Motor neuron (in vitro differentiated cells): ENCODE measurements around the gene OCIAD2. TPM values are rescaled to one million over a fixed set of nuclear protein-coding genes. Genes with fewer than 3 reads are reported as not detected.

Experiments used
- ATAC-seq, 8 experiments: fragments of 200-7000 bp; cut with Tn5 transposase; replicated peaks in 6 of 8; 2 replicates each; pipeline ENCODE4 v1.8.0; 2021; ENCODE audit warnings: mild to moderate bottlenecking in 8 of 8, moderate library complexity in 8 of 8
- H3K27ac ChIP-seq, 2 donors: fragments of 250-450 bp; sonication (Bioruptor Pico); 2 replicates each; pipeline ENCODE4 v1.9.0; 2021; ENCODE audit warnings: antibody characterized with exemption in 2 of 2, mild to moderate bottlenecking in 2 of 2, moderate library complexity in 1 of 2
- H3K4me1 ChIP-seq, 2 donors: fragments of 250-450 bp; sonication (Bioruptor Pico); replicated peaks in 1 of 2; 2 replicates each; pipeline ENCODE4 v1.6.1; 2021; ENCODE audit warnings: antibody characterized with exemption in 2 of 2, mild to moderate bottlenecking in 2 of 2, moderate library complexity in 1 of 2
- H3K4me3 ChIP-seq, 5 donors: fragments of 250-450 bp; sonication (Bioruptor Pico); 2 replicates each; pipeline ENCODE4 v1.9.0; 2021; ENCODE audit warnings: antibody characterized with exemption in 5 of 5, mild to moderate bottlenecking in 5 of 5, moderate library complexity in 4 of 5
- WGBS, 10 experiments: fragments of 450-650 bp; shearing (Covaris generic); methylation state at CpG; one replicate each; pipeline ENCODE4 v1.0.0; 2022; 5-methylcytosine and 5-hydroxymethylcytosine counted together
- in situ Hi-C, 9 experiments: fragments of 400-800 bp; cut with MboI; loops; one replicate each; pipeline ENCODE4 v1.15.0; 2021; ENCODE audit warnings: low sequenced_read_pairs in 9 of 9, low pct_unique_long_range_greater_than_20kb in 2 of 9; ENCODE audit not compliant: unreplicated experiment in 9 of 9
- total RNA-seq, 8 experiments: library from RNA; unstranded; fragments of 300-600 nt; gene quantifications; 2 replicates each; pipeline versions ENCODE4 v1.2.3 to v1.2.4, GENCODE V29; 2022

Gene OCIAD2
- total RNA-seq, result 10 to 100 TPM in 4 of 8 experiments, 1 to 10 TPM in 4; 3.8 to 43.0 (median 13.0) TPM

GRCh38 chr4:48906206-48907173 lies at the start of gene OCIAD2:
Gene OCIAD2 (minus strand): TSS chr4:48906774. CDS start chr4:48904549, 2,225 bp downstream.
- 33 to 78% (median 70%) methylated on average over 2 to 6 of the region's 65 CpGs; no CpG with 5 or more reads in 7 of the 10 experiments for WGBS, 10 experiments

GRCh38 chr4:48954314-48954713 lies 47.7 kb upstream of the OCIAD2 start:
- Histone ChIP-seq H3K27ac (no peak overlapping the region), H3K4me3 (no peak overlapping the region), H3K4me1 (no peaks in the 10 kb centered on the region)
- WGBS, 10 experiments, result 29 to 100% (median 67%) methylated on average over 1 to 2 of the region's 2 CpGs; no CpG with 5 or more reads in 1 of the 10 experiments
- in situ Hi-C loops, result loop anchor here in 7 of 9 experiments (10.0 to 25.0 kb wide), 4 partner anchors 92 to 392 kb away; no protein-coding TSS in a partner anchor
- no peak for ATAC-seq

More at GRCh38 chr4:48906206-48907173, at the start of gene OCIAD2:
- Histone ChIP-seq H3K4me1 (peaks cover 0 to 2% of the 10 kb centered on the region in 2 donors), H3K27ac (no peak within 1 kb of the TSS), H3K4me3 (peak within 1 kb of the TSS; percentile 30 to 40 (median 39))
- ATAC-seq, result peak; percentile 2 to 67 (median 20)
- in situ Hi-C loops, result no loop called here

- 0 to 92% (median 71%) methylated on average over 1 to 4 of the region's 4 CpGs; no CpG with 5 or more reads in 1 of the 10 experiments for WGBS, 10 experiments
- ATAC-seq, result peak in 3 of 8 experiments; percentile 53 to 71 (median 66)
- in situ Hi-C loops, result loop anchor here in 7 of 9 experiments (10.0 to 25.0 kb wide), 4 partner anchors 87 to 387 kb away; no protein-coding TSS in a partner anchor
- Histone ChIP-seq H3K4me1 (no peaks in the 10 kb centered on the region), H3K4me3 (no peak overlapping the region), H3K27ac (no peak overlapping the region)
These were observed 43.1 kb upstream of the OCIAD2 start for GRCh38 chr4:48949518-48950219.

GRCh38 chr4:48949086-48949485 lies 42.5 kb upstream of the OCIAD2 start:
- H3K27ac ChIP-seq, result no peak overlapping the region
- no peaks in the 10 kb centered on the region for H3K4me1 ChIP-seq
- in situ Hi-C loops, result no loop called here
- no peak overlapping the region for H3K4me3 ChIP-seq
- no peak for ATAC-seq

- no peak overlapping the region for H3K4me3 ChIP-seq
- in situ Hi-C loops, result no loop called here
- ATAC-seq, result no peak
- no peak overlapping the region for H3K27ac ChIP-seq
- no peaks in the 10 kb centered on the region for H3K4me1 ChIP-seq
- 80 to 100% (median 88%) methylated on average over 1 of the region's 1 CpG; no CpG with 5 or more reads in 5 of the 10 experiments for WGBS, 10 experiments
These were observed 41.2 kb upstream of the OCIAD2 start for GRCh38 chr4:48947731-48948130.

GRCh38 chr4:48945981-48946380 lies 39.4 kb upstream of the OCIAD2 start:
- in situ Hi-C loops, result no loop called here
- no peak for ATAC-seq
- WGBS, 10 experiments, result 63 to 100% (median 94%) methylated on average over 1 to 2 of the region's 2 CpGs; no CpG with 5 or more reads in 1 of the 10 experiments
- Histone ChIP-seq H3K4me1 (no peaks in the 10 kb centered on the region), H3K27ac (no peak overlapping the region), H3K4me3 (no peak overlapping the region)

- no peak for ATAC-seq
- WGBS, 10 experiments, result 42 to 100% (median 73%) methylated on average over 1 to 6 of the region's 6 CpGs; no CpG with 5 or more reads in 2 of the 10 experiments
- in situ Hi-C loops, result no loop called here
These were observed 38.2 kb upstream of the OCIAD2 start for GRCh38 chr4:48944756-48945241.

GRCh38 chr4:48944252-48944651 lies 37.7 kb upstream of the OCIAD2 start:
- Histone ChIP-seq H3K27ac (no peak overlapping the region), H3K4me3 (no peak overlapping the region), H3K4me1 (no peaks in the 10 kb centered on the region)
- ATAC-seq, result peak in 3 of 8 experiments; percentile 61 to 78 (median 65)
- 59 to 100% (median 81%) methylated on average over 1 to 6 of the region's 8 CpGs; no CpG with 5 or more reads in 1 of the 10 experiments for WGBS, 10 experiments
- in situ Hi-C loops, result no loop called here

More at GRCh38 chr4:48944756-48945241, 38.2 kb upstream of the OCIAD2 start:
- no peak overlapping the region for H3K4me3 ChIP-seq
- H3K27ac ChIP-seq, result no peak overlapping the region
- no peaks in the 10 kb centered on the region for H3K4me1 ChIP-seq

GRCh38 chr4:48943387-48943786 lies 36.8 kb upstream of the OCIAD2 start:
- no peaks in the 10 kb centered on the region for H3K4me1 ChIP-seq
- H3K4me3 ChIP-seq, result no peak overlapping the region
- ATAC-seq, result peak in 1 of 8 experiments; percentile 51
- in situ Hi-C loops, result no loop called here
- no peak overlapping the region for H3K27ac ChIP-seq
- 0 to 100% (median 63%) methylated on average over 1 of the region's 1 CpG; no CpG with 5 or more reads in 4 of the 10 experiments for WGBS, 10 experiments

GRCh38 chr4:48939785-48940184 lies 33.2 kb upstream of the OCIAD2 start:
- no peak overlapping the region for H3K27ac ChIP-seq
- peak in 3 of 8 experiments; percentile 75 to 94 (median 82) for ATAC-seq
- in situ Hi-C loops, result no loop called here
- H3K4me3 ChIP-seq, result no peak overlapping the region
- no peaks in the 10 kb centered on the region for H3K4me1 ChIP-seq

GRCh38 chr4:48938831-48939230 lies 32.3 kb upstream of the OCIAD2 start:
- no peak for ATAC-seq
- H3K4me3 ChIP-seq, result no peak overlapping the region
- 0 to 93% (median 67%) methylated on average over 1 to 3 of the region's 3 CpGs; no CpG with 5 or more reads in 2 of the 10 experiments for WGBS, 10 experiments
- H3K4me1 ChIP-seq, result no peaks in the 10 kb centered on the region
- in situ Hi-C loops, result no loop called here
- no peak overlapping the region for H3K27ac ChIP-seq

GRCh38 chr4:48937033-48937432 lies 30.5 kb upstream of the OCIAD2 start:
- 52 to 95% (median 73%) methylated on average over 2 of the region's 2 CpGs; no CpG with 5 or more reads in 2 of the 10 experiments for WGBS, 10 experiments
- no peaks in the 10 kb centered on the region for H3K4me1 ChIP-seq
- no peak for ATAC-seq
- in situ Hi-C loops, result no loop called here
- H3K27ac ChIP-seq, result no peak overlapping the region
- no peak overlapping the region for H3K4me3 ChIP-seq
